ENCODE data around the gene RPTOR. TPM values are rescaled to one million over a fixed set of nuclear protein-coding genes. Genes with fewer than 3 reads are reported as not detected.
A peak's percentile ranks its signal among the peaks of the same experiment; 100 is the strongest.

RPTOR gene
- polyA plus RNA-seq, 1 donor (not counting 4 experiments of a cell fraction or from before 2014, with no cell fraction given), result 4.0 TPM

GRCh38 chr17:80855196-80855947 is 310.7 kb downstream of the RPTOR start:
- dilution Hi-C loops (cut with MboI; ENCODE audit: extremely low pct_ligation_motif_present, low sequenced_read_pairs), result no loop called here
- no peaks in the 10 kb centered on the region for H3K27me3 ChIP-seq (ENCODE audit: control insufficient read depth, extremely low read depth, insufficient read depth, low read length)
- H3K79me2 ChIP-seq (ENCODE audit: control insufficient read depth, insufficient read depth, low read length), result no peaks in the 10 kb centered on the region
- DNase-seq (ENCODE audit: low read depth, low spot score) (no peak), FAIRE-seq (peak; percentile 32)
- H4K20me1 ChIP-seq (ENCODE audit: control insufficient read depth, extremely low read depth, insufficient read depth, low read length), result no peaks in the 10 kb centered on the region
- no peak overlapping the region for H3K4me3 ChIP-seq (ENCODE audit: control insufficient read depth in 2 of 3, extremely low read depth in 1 of 3, insufficient read depth in 2 of 3, low read depth in 1 of 3, low read length in 3 of 3)
- no peaks in the 10 kb centered on the region for H3K9me3 ChIP-seq (ENCODE audit: control insufficient read depth, low read depth, low read length)
- H3K4me2 ChIP-seq (ENCODE audit: control insufficient read depth, extremely low read depth, insufficient read depth, low read depth, low read length), result no peak overlapping the region
- no peak overlapping the region for H2AFZ ChIP-seq (ENCODE audit: control insufficient read depth, low read length)
- no peaks in the 10 kb centered on the region for H3K9me1 ChIP-seq (ENCODE audit: control insufficient read depth, extremely low read depth, insufficient read depth, low read length)
- peak overlapping the region; percentile 91 for H3K9ac ChIP-seq (ENCODE audit: control insufficient read depth, extremely low read depth, insufficient read depth, low read length)
- TF ChIP-seq EZH2 (IDR thresholded peaks at IDR 0.05; ENCODE audit: low read length) (no peak), CTCF (optimal IDR thresholded peaks at IDR 0.05 in 1 of 3, IDR thresholded peaks at IDR 0.05 in 1 of 3, conservative IDR thresholded peaks at IDR 0.05 in 1 of 3; ENCODE audit: extremely low read depth in 1 of 3, insufficient read depth in 2 of 3, low read length in 3 of 3) (no peak)
- H3K36me3 ChIP-seq (ENCODE audit: control insufficient read depth in 2 of 2, extremely low read depth in 1 of 2, insufficient read depth in 2 of 2, low read length in 2 of 2), result peaks cover 1 to 15% of the 10 kb centered on the region in 2 experiments
- peaks cover 51% of the 10 kb centered on the region for H3K4me1 ChIP-seq (ENCODE audit: control insufficient read depth, extremely low read depth, insufficient read depth, low read length)
- peak overlapping the region; percentile 99 for H3K27ac ChIP-seq (ENCODE audit: control insufficient read depth, insufficient read depth, low read length)

GRCh38 chr17:80855948-80856862 is 311.6 kb downstream of the RPTOR start:
- H3K79me2 ChIP-seq (ENCODE audit: control insufficient read depth, insufficient read depth, low read length), result no peaks in the 10 kb centered on the region
- no peaks in the 10 kb centered on the region for H3K27me3 ChIP-seq (ENCODE audit: control insufficient read depth, extremely low read depth, insufficient read depth, low read length)
- DNase-seq (ENCODE audit: low read depth, low spot score) (peak; percentile 95), FAIRE-seq (peak; percentile 97)
- no peak overlapping the region for H2AFZ ChIP-seq (ENCODE audit: control insufficient read depth, low read length)
- H3K4me1 ChIP-seq (ENCODE audit: control insufficient read depth, extremely low read depth, insufficient read depth, low read length), result peaks cover 47% of the 10 kb centered on the region
- H4K20me1 ChIP-seq (ENCODE audit: control insufficient read depth, extremely low read depth, insufficient read depth, low read length), result no peaks in the 10 kb centered on the region
- TF ChIP-seq CTCF (optimal IDR thresholded peaks at IDR 0.05 in 1 of 3, IDR thresholded peaks at IDR 0.05 in 1 of 3, conservative IDR thresholded peaks at IDR 0.05 in 1 of 3; ENCODE audit: extremely low read depth in 1 of 3, insufficient read depth in 2 of 3, low read length in 3 of 3) (no peak), EZH2 (IDR thresholded peaks at IDR 0.05; ENCODE audit: low read length) (no peak)
- no peaks in the 10 kb centered on the region for H3K9me1 ChIP-seq (ENCODE audit: control insufficient read depth, extremely low read depth, insufficient read depth, low read length)
- no peaks in the 10 kb centered on the region for H3K9me3 ChIP-seq (ENCODE audit: control insufficient read depth, low read depth, low read length)
- peak overlapping the region; percentile 91 for H3K9ac ChIP-seq (ENCODE audit: control insufficient read depth, extremely low read depth, insufficient read depth, low read length)
- H3K4me3 ChIP-seq (ENCODE audit: control insufficient read depth in 2 of 3, extremely low read depth in 1 of 3, insufficient read depth in 2 of 3, low read depth in 1 of 3, low read length in 3 of 3), result no peak overlapping the region
- dilution Hi-C loops (cut with MboI; ENCODE audit: extremely low pct_ligation_motif_present, low sequenced_read_pairs), result no loop called here
- H3K4me2 ChIP-seq (ENCODE audit: control insufficient read depth, extremely low read depth, insufficient read depth, low read depth, low read length), result peak overlapping the region; percentile 70
- H3K36me3 ChIP-seq (ENCODE audit: control insufficient read depth in 2 of 2, extremely low read depth in 1 of 2, insufficient read depth in 2 of 2, low read length in 2 of 2), result peaks cover 1 to 17% of the 10 kb centered on the region in 2 experiments
- peak overlapping the region; percentile 99 for H3K27ac ChIP-seq (ENCODE audit: control insufficient read depth, insufficient read depth, low read length)

All from keratinocyte (primary cell).